ENCODE measurements around the gene BCS1L.
A peak's percentile ranks its signal among the peaks of the same experiment; 100 is the strongest.

The BCS1L gene

GRCh38 chr2:218659258-218659987, at the start of gene BCS1L, which contains the start of gene ZNF142:
BCS1L (plus strand) TSS chr2:218659683; CDS start chr2:218660988, 1,305 bp downstream.
ZNF142 (minus strand) TSS chr2:218659623; CDS start chr2:218656429, 3,194 bp downstream.
- DNase-seq (ENCODE audit: low read depth) = peak; percentile 94

GRCh38 chr2:218615868-218616315, 43.6 kb upstream of the BCS1L start:
- DNase-seq (ENCODE audit: low read depth) = no peak

GRCh38 chr2:218618102-218618860, 41.2 kb upstream of the BCS1L start:
- DNase-seq (ENCODE audit: low read depth) = no peak

- DNase-seq (ENCODE audit: low read depth) = no peak
Observed at GRCh38 chr2:218621007-218621406, 38.5 kb upstream of the BCS1L start.

GRCh38 chr2:218622606-218623365, 36.7 kb upstream of the BCS1L start:
- no peak for DNase-seq (ENCODE audit: low read depth)

- no peak for DNase-seq (ENCODE audit: low read depth)
Observed at GRCh38 chr2:218623366-218623705, 36.1 kb upstream of the BCS1L start.

GRCh38 chr2:218626369-218626768, 33.1 kb upstream of the BCS1L start:
- no peak for DNase-seq (ENCODE audit: low read depth)

GRCh38 chr2:218627939-218628338, 31.5 kb upstream of the BCS1L start:
- no peak for DNase-seq (ENCODE audit: low read depth)

GRCh38 chr2:218631837-218632236, 27.6 kb upstream of the BCS1L start:
- DNase-seq (ENCODE audit: low read depth) = no peak

GRCh38 chr2:218635719-218636118, 23.8 kb upstream of the BCS1L start:
- DNase-seq (ENCODE audit: low read depth) = no peak

GRCh38 chr2:218638372-218638771, 21.1 kb upstream of the BCS1L start:
- DNase-seq (ENCODE audit: low read depth) = no peak

GRCh38 chr2:218642121-218642656, 17.3 kb upstream of the BCS1L start:
- no peak for DNase-seq (ENCODE audit: low read depth)

GRCh38 chr2:218642786-218643185, 16.7 kb upstream of the BCS1L start:
- no peak for DNase-seq (ENCODE audit: low read depth)

- no peak for DNase-seq (ENCODE audit: low read depth)
Observed at GRCh38 chr2:218643751-218644310, 15.7 kb upstream of the BCS1L start.

- no peak for DNase-seq (ENCODE audit: low read depth)
Observed at GRCh38 chr2:218644721-218645120, 14.8 kb upstream of the BCS1L start.

- DNase-seq (ENCODE audit: low read depth) = no peak
Observed at GRCh38 chr2:218645126-218645525, 14.4 kb upstream of the BCS1L start.

GRCh38 chr2:218648088-218648786, 11.2 kb upstream of the BCS1L start:
- peak; percentile 39 for DNase-seq (ENCODE audit: low read depth)

GRCh38 chr2:218648787-218649100, 10.7 kb upstream of the BCS1L start:
- no peak for DNase-seq (ENCODE audit: low read depth)

GRCh38 chr2:218655751-218656150, 3.7 kb upstream of the BCS1L start:
- no peak for DNase-seq (ENCODE audit: low read depth)

GRCh38 chr2:218658671-218659257, 719 bp upstream of the BCS1L start:
- peak; percentile 39 for DNase-seq (ENCODE audit: low read depth)

GRCh38 chr2:218659988-218660358, 490 bp downstream of the BCS1L start:
- no peak for DNase-seq (ENCODE audit: low read depth)
